Esophagus muscularis mucosa (tissue), 4 donors: ENCODE measurements around the gene CEP43.

Source experiments
- CTCF ChIP-seq, 3 experiments: fragments of 200-600 bp in 2 of 3; fragments of 450-650 bp in 1 of 3; sonication (generic) in 2 of 3; IDR thresholded peaks; one replicate each; pipeline ENCODE4 v1.5.1; 2017 to 2019; ENCODE audit warnings: antibody characterized with exemption in 3 of 3, mild to moderate bottlenecking in 2 of 3, moderate library complexity in 1 of 3
- EP300 ChIP-seq: sonication (generic); formaldehyde crosslinking; IDR thresholded peaks from one replicate; pipeline ENCODE4 v1.6.1; 2017; ENCODE audit warnings: antibody characterized with exemption
- POLR2A ChIP-seq: fragments of 450-650 bp; IDR thresholded peaks from one replicate; pipeline ENCODE4 v1.6.1; 2017; ENCODE audit warnings: antibody characterized with exemption, moderate library complexity, mild to moderate bottlenecking, low read depth
- POLR2AphosphoS5 ChIP-seq, 2 donors: sonication (generic); formaldehyde crosslinking; IDR thresholded peaks; one replicate each; pipeline ENCODE4 v1.6.1; 2017; ENCODE audit warnings: antibody characterized with exemption in 2 of 2

GRCh38 chr6:166969390-166970002 lies 29.7 kb upstream of the CEP43 start:
- TF ChIP-seq POLR2A (no peak), CTCF (IDR thresholded peaks at IDR 0.05) (no peak), POLR2AphosphoS5 (IDR thresholded peaks at IDR 0.05) (no peak), EP300 (no peak)
